ENCODE data around the gene ESRRA. TPM values are rescaled to one million over a fixed set of nuclear protein-coding genes. Genes with fewer than 3 reads are reported as not detected.

ESRRA gene
- total and polyA plus RNA-seq, 9 of the 15 experiments (the other 6 are each of a cell fraction or from before 2014, with no cell fraction given): 0.27 to 89.7 (median 23.7) TPM

GRCh38 chr11:64333556-64333955 is 28.2 kb downstream of the ESRRA start (continued):
- TF ChIP-seq MYC (IDR thresholded peaks at IDR 0.05; ENCODE audit: low read depth, low read length) (0 out of 2 replicates have a peak, but pooled peaks have one; percentile 14), MYC (CRISPR knock-in tag; IDR thresholded peaks at IDR 0.05; ENCODE audit: borderline replicate concordance, low read depth) (no peak), ATF1 (CRISPR knock-in tag; IDR thresholded peaks at IDR 0.05) (no peak), ATF1 (tag; IDR thresholded peaks at IDR 0.05) (0 out of 2 replicates have a peak, but pooled peaks have one; percentile 33), ZNF830 (CRISPR knock-in tag; IDR thresholded peaks at IDR 0.05) (no peak), DPF2 (IDR thresholded peaks at IDR 0.05) (peak; percentile 65), ARID3B (CRISPR knock-in tag; IDR thresholded peaks at IDR 0.05; ENCODE audit: borderline replicate concordance) (no peak), BHLHE40 (IDR thresholded peaks at IDR 0.05; ENCODE audit: low read length) (no peak), CBX5 (IDR thresholded peaks at IDR 0.05; ENCODE audit: borderline replicate concordance, low read depth) (no peak), MTA3 (IDR thresholded peaks at IDR 0.05; ENCODE audit: borderline replicate concordance) (no peak), EHMT2 (IDR thresholded peaks at IDR 0.05) (no peak), TGIF2 (CRISPR knock-in tag; IDR thresholded peaks at IDR 0.05) (no peak), ATF6 (CRISPR knock-in tag; IDR thresholded peaks at IDR 0.05) (no peak), RB1 (IDR thresholded peaks at IDR 0.05; ENCODE audit: low read depth) (no peak), MTA1 (IDR thresholded peaks at IDR 0.05; ENCODE audit: borderline replicate concordance) (no peak), ZZZ3 (IDR thresholded peaks at IDR 0.05) (no peak), NFXL1 (CRISPR knock-in tag; IDR thresholded peaks at IDR 0.05) (no peak), ATF2 (CRISPR knock-in tag; IDR thresholded peaks at IDR 0.05) (no peak), ZKSCAN8 (CRISPR knock-in tag; IDR thresholded peaks at IDR 0.05) (0 out of 2 replicates have a peak, but pooled peaks have one; percentile 38), ZBTB12 (CRISPR knock-in tag; IDR thresholded peaks at IDR 0.05) (no peak), ARNT (IDR thresholded peaks at IDR 0.05) (no peak), PHF8 (IDR thresholded peaks at IDR 0.05; ENCODE audit: borderline replicate concordance, low read length) (no peak), NCOR1 (IDR thresholded peaks at IDR 0.05) (peak; percentile 70), TFAP4 (CRISPR knock-in tag; IDR thresholded peaks at IDR 0.05; ENCODE audit: borderline replicate concordance) (peak; percentile 62; the same call in 1 of the 2 replicates), GABPB2 (CRISPR knock-in tag; conservative IDR thresholded peaks at IDR 0.05) (no peak)
